Lower lobe of right lung (tissue), 2 donors: Measurements from ENCODE around the gene SMO. TPM values are rescaled to one million over a fixed set of nuclear protein-coding genes. Genes with fewer than 3 reads are reported as not detected.

ENCODE experiments used
- ATAC-seq, 2 donors: fragments of 200-7000 bp; cut with Tn5 transposase; one replicate each; pipeline ENCODE4 v1.9.1; 2020 to 2022; ENCODE audit warnings: mild to moderate bottlenecking in 2 of 2, moderate library complexity in 2 of 2
- DNase-seq: peaks from one replicate; pipeline ENCODE4 v3.0.0-alpha.2; 2020
- H3K27ac ChIP-seq: fragments of 200-600 bp; one replicate; pipeline ENCODE4 v1.8.0; 2022
- H3K27me3 ChIP-seq: fragments of 200-600 bp; one replicate; pipeline ENCODE4 v1.8.0; 2022; ENCODE audit warnings: low read depth
- H3K36me3 ChIP-seq: fragments of 200-600 bp; one replicate; pipeline ENCODE4 v1.8.0; 2022; ENCODE audit warnings: mild to moderate bottlenecking
- H3K4me1 ChIP-seq: fragments of 200-600 bp; one replicate; pipeline ENCODE4 v1.8.0; 2022
- H3K4me3 ChIP-seq: fragments of 200-600 bp; one replicate; pipeline ENCODE4 v1.8.0; 2022; ENCODE audit warnings: mild to moderate bottlenecking
- H3K9me3 ChIP-seq: fragments of 200-600 bp; one replicate; pipeline ENCODE4 v1.8.0; 2022
- intact Hi-C: fragments of 100-400 bp; cut with DNase I; formaldehyde crosslinking; loops from one replicate; pipeline ENCODE4 v1.11.0; 2022
- total RNA-seq: library from RNA; stranded (reverse); fragmentation: NEBNext Ultra II Directional; extraction: Animal tissue kit (Norgen Biotek cat#: 25700); gene quantifications from one replicate; pipeline ENCODE4 v1.2.1, GENCODE V29; 2021
- TF ChIP-seq, protein P1 (sequence below): fragments of 200-600 bp; IDR thresholded peaks from one replicate; pipeline ENCODE4 v1.8.0; 2022; ENCODE audit warnings: antibody characterized with exemption, mild to moderate bottlenecking
- donor health status: DM: no; HTN: yes; CAD: no; lungs with severe emphysema.

Gene SMO
- total RNA-seq, 1 donor from 2014 or later = 3.1 TPM

DNA sequence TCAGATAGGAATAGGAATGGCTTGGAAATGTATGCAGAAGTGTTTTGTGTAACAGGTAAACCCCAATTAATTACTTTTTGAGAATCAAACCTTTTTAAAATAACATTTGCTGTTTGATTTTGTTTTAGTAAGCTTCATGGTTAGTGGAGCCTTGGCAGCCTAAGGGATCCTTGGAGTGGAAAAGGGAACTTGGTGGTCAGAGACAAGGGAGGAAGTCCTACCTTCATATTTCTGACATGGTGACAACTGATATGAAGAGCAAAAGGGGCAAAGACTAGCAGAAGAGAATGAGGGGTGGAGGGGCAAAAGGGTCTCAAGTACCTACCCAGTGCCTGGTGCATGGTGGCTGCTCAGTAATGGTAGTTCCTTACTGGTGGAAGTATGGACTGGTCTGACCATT, 68.7 kb downstream of the SMO start:
- ATAC-seq = no peak

GRCh38 chr7:129258649-129259389, 70.4 kb downstream of the SMO start:
- H3K27me3 ChIP-seq = no peaks in the 10 kb centered on the region
- TF ChIP-seq, protein P1, sequence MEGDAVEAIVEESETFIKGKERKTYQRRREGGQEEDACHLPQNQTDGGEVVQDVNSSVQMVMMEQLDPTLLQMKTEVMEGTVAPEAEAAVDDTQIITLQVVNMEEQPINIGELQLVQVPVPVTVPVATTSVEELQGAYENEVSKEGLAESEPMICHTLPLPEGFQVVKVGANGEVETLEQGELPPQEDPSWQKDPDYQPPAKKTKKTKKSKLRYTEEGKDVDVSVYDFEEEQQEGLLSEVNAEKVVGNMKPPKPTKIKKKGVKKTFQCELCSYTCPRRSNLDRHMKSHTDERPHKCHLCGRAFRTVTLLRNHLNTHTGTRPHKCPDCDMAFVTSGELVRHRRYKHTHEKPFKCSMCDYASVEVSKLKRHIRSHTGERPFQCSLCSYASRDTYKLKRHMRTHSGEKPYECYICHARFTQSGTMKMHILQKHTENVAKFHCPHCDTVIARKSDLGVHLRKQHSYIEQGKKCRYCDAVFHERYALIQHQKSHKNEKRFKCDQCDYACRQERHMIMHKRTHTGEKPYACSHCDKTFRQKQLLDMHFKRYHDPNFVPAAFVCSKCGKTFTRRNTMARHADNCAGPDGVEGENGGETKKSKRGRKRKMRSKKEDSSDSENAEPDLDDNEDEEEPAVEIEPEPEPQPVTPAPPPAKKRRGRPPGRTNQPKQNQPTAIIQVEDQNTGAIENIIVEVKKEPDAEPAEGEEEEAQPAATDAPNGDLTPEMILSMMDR = no peak
- H3K9me3 ChIP-seq = no peaks in the 10 kb centered on the region
- H3K27ac ChIP-seq = no peak overlapping the region
- DNase-seq (no peak), ATAC-seq (no peak)
- intact Hi-C loops = no loop called here
- H3K4me1 ChIP-seq = peaks cover 8% of the 10 kb centered on the region
- no peak overlapping the region for H3K4me3 ChIP-seq
- no peaks in the 10 kb centered on the region for H3K36me3 ChIP-seq

More for the DNA sequence above, 68.7 kb downstream of the SMO start:
- no peak for DNase-seq
- no peak overlapping the region for H3K4me3 ChIP-seq
- peaks cover 8% of the 10 kb centered on the region for H3K4me1 ChIP-seq
- no peaks in the 10 kb centered on the region for H3K27me3 ChIP-seq
- TF ChIP-seq, protein P1 = no peak
- no peak overlapping the region for H3K27ac ChIP-seq
- intact Hi-C loops = no loop called here
- no peaks in the 10 kb centered on the region for H3K36me3 ChIP-seq
- no peaks in the 10 kb centered on the region for H3K9me3 ChIP-seq

GRCh38 chr7:129262324-129262723, 73.9 kb downstream of the SMO start:
- ATAC-seq = no peak
- no peak overlapping the region for H3K4me3 ChIP-seq
- TF ChIP-seq, protein P1 = no peak
- no peak overlapping the region for H3K27ac ChIP-seq
- intact Hi-C loops = no loop called here
- no peaks in the 10 kb centered on the region for H3K9me3 ChIP-seq
- no peaks in the 10 kb centered on the region for H3K36me3 ChIP-seq
- no peak for DNase-seq
- peaks cover 8% of the 10 kb centered on the region for H3K4me1 ChIP-seq
- H3K27me3 ChIP-seq = no peaks in the 10 kb centered on the region

Other genes starting within 250 kb of the SMO start
- 37.0 TPM for gene TNPO3, start 133.5 kb upstream of the SMO start, total RNA-seq
- gene TSPAN33, start 43.9 kb upstream of the SMO start, total RNA-seq = 9.5 TPM
- gene AHCYL2, start 36.4 kb downstream of the SMO start, total RNA-seq = 91.0 TPM
- 1.3 TPM for gene STRIP2, start 245.8 kb downstream of the SMO start, total RNA-seq